ENCODE results near the gene GOPC.

- no peak for TF ChIP-seq CTCF (IDR thresholded peaks at IDR 0.05; ENCODE audit: low read depth, low read length, poor library complexity, severe bottlenecking)
- no peak for TF ChIP-seq EZH2phosphoT487 (IDR thresholded peaks at IDR 0.05; ENCODE audit: borderline replicate concordance, low read length)
Observed at GRCh38 chr6:117568247-117568646, 34.1 kb downstream of the GOPC start.
